GM18861 (cell line): ENCODE data around the gene IQSEC3.

ENCODE experiments used
- ATAC-seq: cut with Tn5 transposase; IDR thresholded peaks from one replicate; pipeline ENCODE4 v1.9.1; 2021; ENCODE audit not compliant: unreplicated experiment

The IQSEC3 gene

DNA sequence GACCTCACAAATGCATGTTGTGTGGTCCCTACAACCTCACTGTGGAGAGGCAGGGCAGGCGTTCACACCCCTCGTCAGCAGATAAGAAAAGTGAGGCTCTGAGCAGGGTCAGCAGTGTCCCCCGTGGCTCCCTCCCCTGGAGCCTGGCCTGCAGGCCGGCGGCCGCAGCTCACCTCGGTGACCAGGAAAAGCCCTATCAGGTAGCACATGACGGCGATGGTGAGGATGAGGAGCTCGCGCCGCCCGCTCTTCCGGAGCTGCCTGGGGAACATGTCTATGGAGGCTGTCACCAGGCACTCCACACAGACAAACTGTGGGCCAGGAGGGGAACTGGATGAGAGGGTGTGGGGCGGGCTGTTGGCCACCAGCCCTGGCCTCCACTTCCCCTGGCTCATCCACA, 129.4 kb downstream of the IQSEC3 start:
- no peak for ATAC-seq

DNA sequence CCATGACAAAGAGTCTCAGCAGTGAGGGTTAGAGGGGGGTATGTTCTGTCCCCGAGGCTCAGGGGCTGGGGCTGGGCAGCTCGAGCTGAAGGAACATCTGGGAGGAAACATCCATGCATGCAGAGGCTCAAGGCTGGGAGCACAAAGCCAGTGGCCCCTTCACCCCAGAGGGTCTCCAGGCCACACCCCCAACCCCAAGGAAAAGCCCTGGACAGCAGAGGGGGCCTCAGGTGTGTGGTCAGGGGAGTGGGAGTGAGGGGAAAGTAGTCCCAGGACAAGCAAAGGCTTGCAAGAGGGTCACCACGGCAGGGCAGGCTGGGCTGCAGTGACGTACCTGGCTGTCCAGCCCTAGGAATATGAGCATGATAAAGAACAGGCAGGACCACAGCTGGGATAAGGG, 129.9 kb downstream of the IQSEC3 start:
- no peak for ATAC-seq

DNA sequence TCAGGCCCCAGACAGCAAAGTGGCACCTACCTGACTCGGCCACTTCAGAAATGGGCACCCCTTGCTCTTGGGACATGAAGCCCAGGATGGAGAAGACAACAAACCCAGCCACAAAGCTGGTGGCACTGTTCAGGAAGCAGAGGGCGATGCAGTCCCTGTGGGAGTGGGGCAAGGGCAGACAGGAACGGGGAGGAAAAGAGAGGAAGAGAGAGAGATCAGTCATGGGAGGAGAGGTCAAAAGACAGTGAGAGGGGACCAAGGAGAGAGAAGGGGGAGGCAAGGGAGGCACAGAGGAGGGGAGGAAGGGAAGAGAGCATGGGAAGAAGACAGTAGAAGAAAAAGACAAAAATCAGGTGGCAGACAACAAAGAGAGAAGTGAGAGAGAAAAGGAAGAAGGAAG, 130.8 kb downstream of the IQSEC3 start:
- no peak for ATAC-seq

DNA sequence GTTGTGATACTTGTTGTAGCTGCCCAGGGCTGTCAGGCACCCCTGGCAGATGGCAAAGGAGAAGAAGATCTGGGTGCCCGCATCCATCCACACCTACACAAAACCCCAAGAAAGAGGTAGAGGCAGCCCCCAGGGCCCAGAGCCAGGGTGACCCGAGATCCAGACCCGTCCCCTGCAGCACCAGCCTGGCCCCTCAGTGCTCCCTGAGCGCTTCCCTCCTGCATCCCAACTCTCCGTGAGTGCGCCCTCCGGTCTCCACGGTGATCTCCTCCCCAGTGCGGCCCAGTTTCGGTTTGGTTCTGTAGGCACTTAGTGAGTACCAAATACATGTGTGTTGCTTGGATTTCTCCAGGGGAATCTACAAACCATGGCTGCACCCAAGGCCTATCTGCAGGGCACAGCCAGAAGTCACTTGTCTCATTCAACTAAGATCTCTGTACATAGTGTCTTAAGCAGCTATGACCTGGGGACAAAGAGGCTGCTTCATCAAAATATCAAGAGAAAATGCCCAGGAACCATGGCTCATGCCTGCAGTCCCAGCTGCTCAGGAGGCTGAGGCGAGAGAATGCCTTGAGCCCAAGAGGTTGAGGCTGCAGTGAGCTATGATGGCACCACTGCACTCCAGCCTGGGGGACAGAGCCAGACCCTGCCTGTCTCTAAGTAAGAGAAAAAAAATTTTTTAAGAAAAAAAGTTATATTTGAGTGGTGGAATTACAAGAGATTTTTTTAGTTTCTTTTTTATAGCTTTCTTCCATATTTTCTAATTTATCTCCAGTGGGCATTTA, 131.5 kb downstream of the IQSEC3 start:
- ATAC-seq = no peak

DNA sequence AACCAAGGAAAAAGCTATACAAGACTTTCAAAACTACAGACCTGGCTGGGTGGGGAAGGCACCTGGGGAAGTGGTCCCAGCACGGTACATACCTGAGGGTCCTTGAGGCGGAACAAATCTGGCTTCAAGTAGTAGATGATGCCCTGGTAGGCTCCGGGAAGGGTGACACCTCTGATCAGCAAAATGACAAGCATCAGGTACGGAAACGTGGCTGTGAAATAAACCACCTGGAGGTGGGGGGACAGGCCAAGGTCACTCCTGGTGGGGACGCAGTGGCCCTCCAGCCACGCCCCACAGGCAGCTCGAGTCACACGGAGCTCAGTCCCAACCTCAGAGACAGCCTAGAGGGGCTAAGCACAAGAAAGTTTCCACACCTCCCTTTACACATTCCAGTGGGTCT, 132.1 kb downstream of the IQSEC3 start:
- no peak for ATAC-seq

DNA sequence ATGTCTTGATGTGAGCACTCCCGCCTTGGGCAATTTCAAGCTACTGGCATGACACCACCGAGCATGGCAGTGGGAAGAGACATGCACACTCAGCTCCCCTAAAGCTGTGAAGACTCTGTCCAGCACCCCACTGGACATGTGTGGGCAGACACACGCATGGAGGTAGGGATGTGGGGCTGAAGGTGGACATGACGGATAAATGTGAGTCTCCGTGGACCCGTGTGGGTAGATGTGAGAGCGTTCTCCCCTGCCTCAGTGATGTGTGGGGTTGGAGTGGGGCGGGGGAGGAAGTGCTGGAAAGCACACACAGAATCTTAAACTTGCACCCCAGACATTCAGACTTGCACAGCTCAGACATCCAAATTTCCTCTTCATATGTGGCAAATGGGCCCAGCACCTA, 134.8 kb downstream of the IQSEC3 start:
- no peak for ATAC-seq

DNA sequence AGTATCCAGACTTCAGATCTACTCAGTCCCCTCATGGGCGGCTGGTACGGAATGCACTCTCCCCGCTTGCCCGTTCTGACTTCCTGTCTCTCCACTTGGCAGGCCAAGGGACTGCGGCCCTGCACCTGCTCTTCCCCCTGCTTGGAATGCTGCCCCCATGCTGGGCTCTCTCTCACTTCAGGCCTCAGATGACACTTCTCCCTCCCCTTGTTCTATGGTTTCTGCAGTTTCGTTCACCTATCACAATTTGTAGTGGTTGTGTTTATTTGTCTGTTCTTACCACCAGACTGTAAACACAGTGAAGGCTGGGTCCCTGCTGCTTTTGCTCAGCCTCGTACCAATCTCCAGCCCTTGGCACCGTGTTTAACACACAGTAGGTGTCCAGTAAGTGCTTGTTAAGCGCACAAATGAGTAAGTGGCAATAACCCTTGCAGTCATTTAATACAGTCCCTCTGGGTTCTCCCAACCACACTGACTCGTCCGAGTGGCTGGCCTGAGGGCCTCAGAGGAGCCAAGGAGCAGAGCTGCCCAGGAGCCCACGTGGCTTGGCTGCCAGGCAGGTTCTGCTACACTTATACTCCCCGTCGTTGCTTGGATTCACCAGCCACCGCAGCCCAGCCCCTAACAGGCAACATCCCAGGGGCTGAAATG, 135.6 kb downstream of the IQSEC3 start:
- ATAC-seq = no peak

DNA sequence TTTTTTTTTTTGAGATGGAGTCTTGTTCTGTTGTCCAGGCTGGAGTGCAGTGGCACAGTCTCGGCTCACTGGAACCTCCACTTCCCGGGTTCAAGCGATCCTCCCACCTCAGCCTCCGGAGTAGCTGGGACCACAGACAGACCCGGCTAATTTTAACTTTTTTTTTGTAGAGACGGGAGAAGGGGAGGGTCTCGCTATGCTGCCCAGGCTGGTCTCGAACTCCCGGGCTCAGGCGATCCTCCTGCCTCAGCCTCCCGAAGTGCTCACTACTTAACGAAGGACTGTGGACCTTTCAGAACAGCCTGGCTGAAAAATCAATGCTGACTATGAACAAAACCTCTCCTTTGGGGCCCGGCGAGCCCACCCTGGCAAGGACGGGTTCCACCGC, 136.5 kb downstream of the IQSEC3 start:
- no peak for ATAC-seq

DNA sequence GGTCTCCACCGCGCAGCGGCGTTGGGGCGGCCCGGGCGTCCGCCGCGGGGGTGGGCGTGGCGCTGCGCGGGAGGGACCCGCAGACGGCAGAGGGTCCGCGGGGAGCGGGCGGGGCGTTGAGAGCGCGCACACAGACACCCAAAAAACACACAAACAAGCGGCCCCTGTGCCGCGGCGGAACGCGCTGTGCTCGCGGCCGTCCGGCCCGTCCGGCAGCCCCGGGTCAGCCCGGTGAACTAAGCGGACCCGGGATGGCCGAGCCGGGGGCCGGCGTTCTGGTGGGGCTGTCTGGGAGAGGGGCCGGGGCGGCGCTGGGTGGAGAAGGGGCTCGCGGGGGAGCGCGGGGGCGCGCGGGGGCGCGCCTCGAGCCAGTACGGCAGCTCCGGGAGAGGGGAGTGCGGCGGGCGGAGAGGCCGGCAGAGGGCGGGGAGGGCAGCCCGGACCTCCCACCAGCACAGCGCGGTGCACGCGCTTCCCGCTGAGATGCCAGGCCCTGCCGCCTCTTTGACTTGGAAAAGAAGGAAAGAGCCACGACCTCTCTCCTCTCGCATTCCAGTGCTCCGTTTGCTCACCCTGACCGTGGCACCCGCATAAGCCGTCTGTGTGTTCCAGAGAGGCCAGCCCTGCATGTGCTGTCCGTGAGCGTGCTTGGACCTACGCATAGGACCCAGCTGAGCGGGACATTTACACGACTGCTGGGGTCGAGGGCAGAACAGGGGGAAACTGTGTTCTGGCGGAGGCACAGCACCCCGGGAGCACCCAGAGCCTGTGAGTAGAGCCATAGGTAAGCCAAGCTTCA, 137.1 kb downstream of the IQSEC3 start:
- no peak for ATAC-seq

DNA sequence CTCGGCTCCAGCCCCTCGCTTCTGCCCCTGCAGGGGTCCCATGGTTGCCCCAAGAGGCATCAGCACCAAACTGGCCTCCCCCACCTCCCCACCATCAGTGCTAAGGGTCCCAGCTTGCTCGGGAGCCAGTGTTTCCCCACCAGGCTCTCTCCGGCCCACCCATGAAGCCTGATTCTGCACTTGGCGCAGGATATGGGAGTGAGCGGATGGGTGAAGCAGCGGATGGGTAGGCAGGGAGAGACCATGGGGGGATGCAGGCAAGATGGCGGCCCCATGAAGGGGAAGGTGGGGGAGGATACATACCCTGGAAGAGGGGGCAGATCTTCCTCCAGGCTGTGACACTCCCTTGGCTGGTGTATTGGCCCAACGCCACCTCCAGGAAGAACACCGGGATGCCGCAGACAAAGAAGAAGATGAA, 137.7 kb downstream of the IQSEC3 start:
- ATAC-seq = no peak

DNA sequence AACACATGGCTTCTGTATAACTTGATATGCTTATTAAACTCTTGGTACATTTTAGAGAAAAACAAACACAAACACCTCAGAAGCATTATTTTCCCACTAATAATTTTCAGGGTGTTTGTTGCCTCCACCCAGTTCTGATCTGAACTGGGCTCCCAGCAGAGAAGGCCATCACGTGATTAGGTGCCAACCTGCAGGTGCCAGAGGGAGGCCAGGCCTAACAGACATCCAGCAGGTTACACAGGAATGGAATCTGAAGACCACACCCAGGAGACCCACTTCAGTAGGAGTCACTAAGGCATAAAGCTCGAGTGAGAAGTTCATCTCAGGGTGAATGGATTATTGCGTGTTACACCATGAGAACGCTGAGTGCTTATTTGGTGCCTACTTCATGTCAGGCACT, 138.5 kb downstream of the IQSEC3 start:
- no peak for ATAC-seq

DNA sequence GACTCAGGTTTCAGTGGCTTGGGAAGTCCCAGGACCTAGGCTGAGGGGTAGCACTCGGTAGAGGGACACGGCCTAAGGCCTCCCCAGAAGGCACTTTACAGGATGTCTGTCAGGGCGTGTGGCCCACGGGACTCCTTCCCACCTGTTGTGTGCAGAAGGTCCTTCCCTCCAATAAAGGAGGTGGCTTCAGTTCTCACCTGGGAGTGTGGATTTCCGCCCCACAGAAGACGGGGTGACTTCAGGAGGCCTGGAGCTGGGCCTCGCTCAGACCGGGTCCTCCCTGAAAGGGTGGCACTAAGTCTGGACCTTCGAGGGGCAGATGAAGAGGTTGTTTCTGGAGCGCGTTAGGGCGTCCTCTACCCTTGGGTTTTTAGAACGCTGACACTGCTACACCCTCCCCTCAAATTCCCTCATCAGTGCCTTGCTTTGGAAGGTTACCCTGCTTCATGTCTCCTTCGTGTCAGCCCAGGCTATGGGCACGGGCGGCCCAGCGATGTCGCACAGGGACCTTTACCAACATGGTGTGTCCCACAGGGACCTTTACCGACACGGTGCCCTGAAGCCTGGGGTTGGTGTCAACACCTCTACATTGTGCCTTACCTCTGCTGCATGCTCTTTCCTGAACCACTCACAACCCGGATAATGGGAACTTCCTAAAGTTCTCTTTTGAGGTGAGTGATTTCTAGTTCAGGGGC, 140.3 kb downstream of the IQSEC3 start:
- ATAC-seq = no peak

DNA sequence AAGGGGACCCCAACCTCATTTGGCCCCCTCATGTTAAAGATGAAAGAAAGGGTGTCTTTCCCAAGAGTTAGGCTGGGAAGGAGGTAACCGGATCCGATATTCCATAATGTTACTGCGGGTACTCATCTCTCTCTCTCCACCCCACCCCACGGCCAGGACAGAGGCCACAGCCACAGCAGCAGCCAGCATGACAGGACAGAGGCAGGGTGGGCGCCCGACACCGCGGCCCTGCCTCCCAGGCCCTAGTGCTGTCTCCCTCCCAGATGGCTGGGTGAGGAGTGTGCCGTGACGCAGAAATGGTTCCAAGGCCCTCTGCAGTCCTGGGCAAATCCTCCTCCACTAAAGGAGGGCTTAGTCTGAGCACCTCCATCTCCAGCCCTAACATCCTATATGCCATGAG, 141.2 kb downstream of the IQSEC3 start:
- ATAC-seq = no peak

DNA sequence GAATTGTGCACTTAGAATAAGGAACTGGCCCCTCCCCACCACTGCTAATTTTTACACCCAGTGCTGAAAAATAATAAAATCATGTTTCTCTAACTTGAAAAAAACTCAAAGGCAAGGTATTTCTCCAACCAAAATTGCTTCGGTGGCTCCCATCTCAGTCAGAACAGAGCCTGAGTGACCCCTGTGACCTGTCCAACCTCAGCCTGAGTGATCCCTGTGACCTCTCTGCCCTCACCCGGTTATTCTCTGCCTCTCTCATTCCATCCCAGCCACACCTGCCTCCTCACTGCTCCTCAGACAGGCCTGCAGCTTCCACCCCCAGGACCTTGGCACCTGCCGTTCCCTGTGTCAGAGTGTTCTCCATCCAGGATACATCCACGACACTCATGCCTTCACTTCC, 142.2 kb downstream of the IQSEC3 start:
- ATAC-seq = no peak

DNA sequence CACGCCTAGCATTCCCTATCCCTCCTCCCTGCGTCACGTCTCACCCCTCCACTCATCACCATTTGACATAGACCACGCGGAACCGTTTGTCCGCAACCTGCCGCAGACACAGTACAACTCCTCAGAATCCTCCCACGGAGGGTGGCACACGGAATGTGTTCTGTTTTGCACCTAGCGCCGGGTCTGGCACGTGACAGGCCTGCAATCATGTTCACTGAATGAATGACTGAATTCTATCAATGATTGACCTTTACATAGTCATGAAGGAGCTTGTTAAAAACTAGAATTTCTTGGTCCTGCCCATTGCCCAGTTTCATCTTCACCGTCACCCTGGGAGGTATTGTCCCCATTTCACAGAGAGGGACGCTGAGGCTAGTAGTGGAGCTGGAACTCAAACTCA, 142.7 kb downstream of the IQSEC3 start:
- ATAC-seq = no peak

DNA sequence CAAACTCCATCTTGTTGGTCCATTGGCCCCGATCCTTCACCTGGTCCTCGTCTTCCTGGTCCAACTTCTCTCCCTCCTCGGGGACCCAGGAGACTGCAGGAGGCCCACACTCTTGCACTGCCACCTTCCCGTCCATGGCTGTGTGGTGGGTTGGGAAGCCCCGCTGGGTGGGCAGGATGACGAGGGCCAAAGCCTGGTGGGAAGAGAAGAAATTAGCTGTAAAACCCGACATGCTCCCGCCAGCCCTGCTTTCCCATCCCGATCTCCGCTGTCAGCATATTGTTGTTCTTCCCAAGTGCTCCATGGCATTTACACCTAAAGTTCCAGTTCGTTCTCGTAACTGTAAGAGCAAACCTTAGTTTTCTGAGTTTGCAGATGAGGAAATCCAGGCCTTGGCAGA, 143.3 kb downstream of the IQSEC3 start:
- ATAC-seq = no peak

DNA sequence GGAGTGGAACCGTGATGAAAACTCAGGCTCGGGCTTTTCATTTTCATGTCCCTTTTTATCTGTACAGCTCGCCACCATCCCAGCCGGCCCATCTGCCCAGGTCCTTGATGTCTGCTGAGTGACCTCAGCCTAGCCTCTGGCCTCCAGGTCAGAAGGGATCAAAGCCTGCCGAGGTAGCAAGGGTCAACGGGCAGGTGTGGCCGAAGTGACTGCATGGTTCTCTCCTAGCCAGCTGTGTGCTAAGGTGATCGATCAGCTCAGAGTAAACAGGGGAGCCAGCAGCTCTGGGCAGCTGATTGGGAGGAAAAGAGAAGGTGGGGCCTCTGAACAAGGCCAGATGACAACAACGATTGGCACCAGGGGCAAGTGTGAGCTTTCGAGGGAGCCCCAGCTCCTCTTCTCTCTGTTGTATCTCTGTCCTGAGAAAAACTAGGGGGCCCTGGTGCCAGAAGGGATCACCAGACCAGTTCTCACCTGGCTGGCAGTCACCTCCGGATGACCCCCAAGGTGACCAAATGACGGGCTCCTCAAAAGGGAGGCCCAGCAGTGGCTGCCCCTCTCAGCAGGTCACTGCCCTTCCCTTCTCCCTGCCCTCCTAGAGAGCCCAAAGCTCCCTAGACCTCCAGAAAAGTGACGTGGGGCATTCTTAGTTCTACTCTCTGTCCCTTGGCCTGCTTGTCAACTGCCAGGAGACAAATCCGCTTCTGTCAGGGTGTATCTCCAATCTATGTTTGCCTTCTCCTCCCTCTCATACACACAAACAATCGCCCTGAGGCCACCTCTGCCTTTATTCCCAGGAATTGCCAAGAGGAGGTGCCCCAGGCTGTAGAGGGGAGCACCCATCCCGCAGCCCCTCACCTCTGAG, 143.9 kb downstream of the IQSEC3 start:
- ATAC-seq = no peak

DNA sequence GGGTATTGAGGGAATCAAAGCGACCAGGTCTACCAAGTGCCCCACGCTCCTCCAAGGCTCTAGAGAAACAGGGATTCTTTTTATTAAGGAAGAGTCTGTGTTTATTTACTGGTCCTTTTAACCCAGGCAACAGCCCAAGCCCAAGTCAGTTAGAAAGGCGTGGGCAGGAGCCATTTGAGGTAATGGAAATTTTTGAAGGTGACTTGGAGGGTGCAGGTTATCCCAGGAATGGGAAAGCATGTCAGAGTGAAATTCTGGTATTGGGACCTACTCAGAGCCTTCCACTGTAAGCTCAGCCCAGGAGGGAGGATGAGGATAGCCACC, 144.5 kb downstream of the IQSEC3 start:
- ATAC-seq = no peak

DNA sequence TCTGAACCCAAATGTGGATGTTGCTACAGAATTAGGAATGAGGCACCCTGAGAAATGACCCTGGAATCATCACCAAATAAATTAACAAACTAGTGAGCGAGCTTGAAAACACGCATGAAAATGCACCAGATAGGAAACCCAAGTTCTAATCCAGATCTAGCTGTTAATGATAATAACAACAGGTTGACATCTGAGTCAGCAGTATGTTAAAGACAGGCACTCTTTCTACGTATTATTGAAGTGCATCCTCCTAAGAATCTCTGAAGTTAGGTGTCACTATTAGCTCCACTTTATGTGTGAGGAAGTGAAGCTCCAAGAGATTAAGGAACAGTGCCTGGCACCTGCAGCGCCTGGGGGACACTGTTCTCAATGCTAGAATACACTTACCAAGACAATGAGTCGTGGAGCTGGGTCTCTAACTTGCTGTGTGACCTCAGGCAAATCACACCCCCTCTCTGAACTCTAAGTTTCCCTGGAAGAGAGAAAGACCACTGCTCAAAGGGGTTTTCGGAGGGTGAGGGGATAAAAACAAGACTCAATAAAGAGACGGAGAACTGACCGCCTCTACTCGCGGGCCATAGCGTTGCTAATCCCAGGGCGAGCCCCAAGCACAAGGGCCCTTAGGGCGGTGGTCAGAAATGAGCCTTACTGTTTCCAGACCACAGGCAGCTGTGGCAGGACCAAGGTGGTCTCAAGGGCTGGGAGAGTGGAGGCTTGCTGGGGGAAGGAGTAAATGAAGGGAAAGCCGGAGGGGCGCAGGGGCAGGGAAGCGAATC, 145.3 kb downstream of the IQSEC3 start:
- no peak for ATAC-seq

DNA sequence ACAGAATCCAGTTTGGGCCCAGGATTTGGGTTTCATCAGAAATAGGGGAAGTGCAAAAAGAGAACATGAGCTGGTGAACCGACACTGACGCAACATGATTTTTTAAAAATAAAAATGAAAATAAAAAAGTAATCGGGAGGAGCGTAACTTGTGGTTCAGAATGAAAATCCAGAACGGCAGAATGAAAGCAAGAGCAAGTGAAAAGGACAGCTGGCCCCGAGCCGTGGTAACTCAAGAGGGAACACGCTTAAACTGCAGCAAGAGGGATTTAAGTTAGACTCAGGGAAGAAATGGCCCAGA, 145.8 kb downstream of the IQSEC3 start:
- ATAC-seq = no peak
